Measurements from ENCODE around the gene PSIP1. TPM values are rescaled to one million over a fixed set of nuclear protein-coding genes. Genes with fewer than 3 reads are reported as not detected.
"Not testable (repeated sequence)": the region's sequence is repeated elsewhere in the genome, so short reads cannot be mapped to it uniquely, and the experiment has no call there.

The PSIP1 gene
- polyA plus RNA-seq, 1 donor (not counting 4 experiments of a cell fraction or from before 2014, with no cell fraction given) = 14.7 TPM

DNA sequence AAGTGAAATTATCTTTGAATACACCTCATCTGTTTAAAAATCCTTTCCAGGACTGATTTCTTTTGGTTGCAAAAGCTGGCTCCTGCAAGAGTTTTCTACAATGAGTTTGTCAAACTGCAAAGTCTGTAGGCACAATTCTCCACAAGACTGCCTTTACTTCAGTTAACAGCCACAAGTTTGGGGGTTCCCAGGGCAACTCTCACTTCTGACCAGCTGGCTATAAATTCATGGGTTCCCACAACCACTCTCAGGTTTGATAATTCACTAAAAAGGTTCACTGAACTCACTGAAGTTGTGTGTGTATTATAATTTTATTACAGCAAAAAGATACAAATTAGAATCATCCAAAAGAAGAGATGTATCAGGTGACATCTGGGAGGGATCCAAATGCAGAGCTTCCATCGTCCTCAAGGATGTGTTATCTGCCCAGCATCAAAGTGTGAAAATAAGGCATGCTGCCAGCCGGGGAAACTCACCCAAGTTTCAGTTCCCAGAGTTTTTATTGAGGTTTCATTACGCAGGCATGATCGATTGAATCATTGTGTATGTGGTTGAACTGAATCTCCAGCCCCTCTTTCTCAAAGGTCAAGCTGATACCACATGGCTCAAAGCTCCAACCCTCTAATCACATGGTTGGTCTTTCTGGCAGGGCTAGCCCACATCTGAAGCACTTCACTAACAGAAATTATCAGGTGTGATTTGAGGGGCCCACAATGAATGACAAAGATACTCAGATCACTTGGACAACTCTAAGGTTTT, 19.0 kb upstream of the PSIP1 start:
- Histone ChIP-seq H3K9ac (ENCODE audit: control insufficient read depth, extremely low read depth, insufficient read depth, low read length) (no peak overlapping the region), H3K4me3 (ENCODE audit: control insufficient read depth in 2 of 3, extremely low read depth in 1 of 3, insufficient read depth in 2 of 3, low read depth in 1 of 3, low read length in 3 of 3) (no peak overlapping the region), H3K79me2 (ENCODE audit: control insufficient read depth, insufficient read depth, low read length) (no peaks in the 10 kb centered on the region), H2AFZ (ENCODE audit: control insufficient read depth, low read length) (no peak overlapping the region), H3K9me3 (ENCODE audit: control insufficient read depth, low read depth, low read length) (no peaks in the 10 kb centered on the region), H3K9me1 (ENCODE audit: control insufficient read depth, extremely low read depth, insufficient read depth, low read length) (no peaks in the 10 kb centered on the region), H3K36me3 (ENCODE audit: control insufficient read depth in 2 of 2, extremely low read depth in 1 of 2, insufficient read depth in 2 of 2, low read length in 2 of 2) (no peaks in the 10 kb centered on the region), H4K20me1 (ENCODE audit: control insufficient read depth, extremely low read depth, insufficient read depth, low read length) (no peaks in the 10 kb centered on the region), H3K27me3 (ENCODE audit: control insufficient read depth, extremely low read depth, insufficient read depth, low read length) (no peaks in the 10 kb centered on the region), H3K27ac (ENCODE audit: control insufficient read depth, insufficient read depth, low read length) (no peak overlapping the region), H3K4me1 (ENCODE audit: control insufficient read depth, extremely low read depth, insufficient read depth, low read length) (no peaks in the 10 kb centered on the region), H3K4me2 (ENCODE audit: control insufficient read depth, extremely low read depth, insufficient read depth, low read depth, low read length) (no peak overlapping the region)
- dilution Hi-C loops (cut with MboI; ENCODE audit: extremely low pct_ligation_motif_present, low sequenced_read_pairs) = no loop called here
- TF ChIP-seq, protein P1, sequence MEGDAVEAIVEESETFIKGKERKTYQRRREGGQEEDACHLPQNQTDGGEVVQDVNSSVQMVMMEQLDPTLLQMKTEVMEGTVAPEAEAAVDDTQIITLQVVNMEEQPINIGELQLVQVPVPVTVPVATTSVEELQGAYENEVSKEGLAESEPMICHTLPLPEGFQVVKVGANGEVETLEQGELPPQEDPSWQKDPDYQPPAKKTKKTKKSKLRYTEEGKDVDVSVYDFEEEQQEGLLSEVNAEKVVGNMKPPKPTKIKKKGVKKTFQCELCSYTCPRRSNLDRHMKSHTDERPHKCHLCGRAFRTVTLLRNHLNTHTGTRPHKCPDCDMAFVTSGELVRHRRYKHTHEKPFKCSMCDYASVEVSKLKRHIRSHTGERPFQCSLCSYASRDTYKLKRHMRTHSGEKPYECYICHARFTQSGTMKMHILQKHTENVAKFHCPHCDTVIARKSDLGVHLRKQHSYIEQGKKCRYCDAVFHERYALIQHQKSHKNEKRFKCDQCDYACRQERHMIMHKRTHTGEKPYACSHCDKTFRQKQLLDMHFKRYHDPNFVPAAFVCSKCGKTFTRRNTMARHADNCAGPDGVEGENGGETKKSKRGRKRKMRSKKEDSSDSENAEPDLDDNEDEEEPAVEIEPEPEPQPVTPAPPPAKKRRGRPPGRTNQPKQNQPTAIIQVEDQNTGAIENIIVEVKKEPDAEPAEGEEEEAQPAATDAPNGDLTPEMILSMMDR (optimal IDR thresholded peaks at IDR 0.05 in 1 of 3, IDR thresholded peaks at IDR 0.05 in 1 of 3, conservative IDR thresholded peaks at IDR 0.05 in 1 of 3; ENCODE audit: extremely low read depth in 1 of 3, insufficient read depth in 2 of 3, low read length in 3 of 3) = no peak
- no peak for TF ChIP-seq EZH2 (IDR thresholded peaks at IDR 0.05; ENCODE audit: low read length)
- DNase-seq (ENCODE audit: low read depth, low spot score) = no peak
- FAIRE-seq = no peak

DNA sequence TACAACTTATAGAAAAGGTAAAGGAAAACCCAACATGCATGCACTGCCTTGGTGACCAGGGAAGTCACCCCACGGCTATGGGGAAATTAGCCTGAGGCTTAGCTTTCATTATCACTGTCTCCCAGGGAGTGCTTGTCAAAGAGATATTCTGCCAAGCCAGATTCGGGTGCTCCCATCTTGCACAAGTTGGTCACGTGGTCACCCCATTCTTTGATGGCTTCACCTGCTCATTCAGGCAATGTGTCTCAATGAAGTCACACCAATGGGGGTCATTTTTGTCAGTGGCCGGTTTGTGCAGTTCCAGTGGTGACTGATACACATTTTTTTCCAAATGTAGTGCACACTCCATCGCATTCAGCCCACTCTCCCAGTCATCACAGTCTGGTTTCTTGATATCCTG, 16.3 kb upstream of the PSIP1 start:
- H3K9me1 ChIP-seq (ENCODE audit: control insufficient read depth, extremely low read depth, insufficient read depth, low read length); H3K4me2 ChIP-seq (ENCODE audit: control insufficient read depth, extremely low read depth, insufficient read depth, low read depth, low read length); H3K27ac ChIP-seq (ENCODE audit: control insufficient read depth, insufficient read depth, low read length); dilution Hi-C loops (cut with MboI; ENCODE audit: extremely low pct_ligation_motif_present, low sequenced_read_pairs); H3K79me2 ChIP-seq (ENCODE audit: control insufficient read depth, insufficient read depth, low read length); H3K4me1 ChIP-seq (ENCODE audit: control insufficient read depth, extremely low read depth, insufficient read depth, low read length); H3K36me3 ChIP-seq (ENCODE audit: control insufficient read depth in 2 of 2, extremely low read depth in 1 of 2, insufficient read depth in 2 of 2, low read length in 2 of 2); DNase-seq (ENCODE audit: low read depth, low spot score); H3K9me3 ChIP-seq (ENCODE audit: control insufficient read depth, low read depth, low read length); H2AFZ ChIP-seq (ENCODE audit: control insufficient read depth, low read length); H3K9ac ChIP-seq (ENCODE audit: control insufficient read depth, extremely low read depth, insufficient read depth, low read length); H4K20me1 ChIP-seq (ENCODE audit: control insufficient read depth, extremely low read depth, insufficient read depth, low read length); H3K27me3 ChIP-seq (ENCODE audit: control insufficient read depth, extremely low read depth, insufficient read depth, low read length); FAIRE-seq; H3K4me3 ChIP-seq (ENCODE audit: control insufficient read depth in 2 of 3, extremely low read depth in 1 of 3, insufficient read depth in 2 of 3, low read depth in 1 of 3, low read length in 3 of 3): not testable (repeated sequence)

DNA sequence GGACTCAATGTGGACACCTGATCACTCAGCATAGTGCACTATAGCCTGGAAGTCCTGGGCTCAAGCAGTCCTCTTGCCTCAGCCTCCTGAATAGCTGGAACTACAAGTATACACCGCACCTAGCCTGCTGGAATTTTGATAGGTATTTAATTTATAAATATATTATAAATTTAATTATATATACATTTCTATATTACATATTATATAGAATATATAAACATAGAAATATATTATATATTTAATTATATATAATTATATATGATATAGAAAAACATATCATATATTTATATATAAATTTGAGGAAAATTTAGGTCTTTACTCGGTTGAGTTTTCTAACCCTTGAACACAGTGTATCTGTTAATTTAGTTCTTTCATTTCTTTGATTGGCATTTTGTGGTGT, 15.2 kb upstream of the PSIP1 start:
- TF ChIP-seq, protein P1 (optimal IDR thresholded peaks at IDR 0.05 in 1 of 3, IDR thresholded peaks at IDR 0.05 in 1 of 3, conservative IDR thresholded peaks at IDR 0.05 in 1 of 3; ENCODE audit: extremely low read depth in 1 of 3, insufficient read depth in 2 of 3, low read length in 3 of 3) = no peak
- TF ChIP-seq EZH2 (IDR thresholded peaks at IDR 0.05; ENCODE audit: low read length) = no peak
- Histone ChIP-seq H3K79me2 (ENCODE audit: control insufficient read depth, insufficient read depth, low read length) (no peaks in the 10 kb centered on the region), H3K27me3 (ENCODE audit: control insufficient read depth, extremely low read depth, insufficient read depth, low read length) (no peaks in the 10 kb centered on the region), H3K9ac (ENCODE audit: control insufficient read depth, extremely low read depth, insufficient read depth, low read length) (no peak overlapping the region), H3K4me1 (ENCODE audit: control insufficient read depth, extremely low read depth, insufficient read depth, low read length) (no peaks in the 10 kb centered on the region), H3K4me3 (ENCODE audit: control insufficient read depth in 2 of 3, extremely low read depth in 1 of 3, insufficient read depth in 2 of 3, low read depth in 1 of 3, low read length in 3 of 3) (no peak overlapping the region), H3K4me2 (ENCODE audit: control insufficient read depth, extremely low read depth, insufficient read depth, low read depth, low read length) (no peak overlapping the region), H3K36me3 (ENCODE audit: control insufficient read depth in 2 of 2, extremely low read depth in 1 of 2, insufficient read depth in 2 of 2, low read length in 2 of 2) (no peaks in the 10 kb centered on the region), H3K9me1 (ENCODE audit: control insufficient read depth, extremely low read depth, insufficient read depth, low read length) (no peaks in the 10 kb centered on the region), H3K9me3 (ENCODE audit: control insufficient read depth, low read depth, low read length) (no peaks in the 10 kb centered on the region), H4K20me1 (ENCODE audit: control insufficient read depth, extremely low read depth, insufficient read depth, low read length) (no peaks in the 10 kb centered on the region), H3K27ac (ENCODE audit: control insufficient read depth, insufficient read depth, low read length) (no peak overlapping the region), H2AFZ (ENCODE audit: control insufficient read depth, low read length) (no peak overlapping the region)
- dilution Hi-C loops (cut with MboI; ENCODE audit: extremely low pct_ligation_motif_present, low sequenced_read_pairs) = no loop called here
- DNase-seq (ENCODE audit: low read depth, low spot score) = no peak
- no peak for FAIRE-seq
